Stimulated activated CD8-positive, alpha-beta memory T cell treated with anti-CD3 and anti-CD28 coated beads, Interleukin-7, amount 100 ng/mL, for 4 hours (primary cell): Measurements from ENCODE around the gene POLD4.
A peak's percentile ranks its signal among the peaks of the same experiment; 100 is the strongest.

Source experiments
- DNase-seq, 2 donors: peaks; one replicate each; pipeline ENCODE4 v3.0.0-alpha.2; 2020; ENCODE audit warnings: low read depth in 2 of 2

POLD4 gene

GRCh38 chr11:67317888-67318555 lies 35.3 kb downstream of the POLD4 start:
- DNase-seq = peak in 1 of 2 donors; percentile 19

DNA sequence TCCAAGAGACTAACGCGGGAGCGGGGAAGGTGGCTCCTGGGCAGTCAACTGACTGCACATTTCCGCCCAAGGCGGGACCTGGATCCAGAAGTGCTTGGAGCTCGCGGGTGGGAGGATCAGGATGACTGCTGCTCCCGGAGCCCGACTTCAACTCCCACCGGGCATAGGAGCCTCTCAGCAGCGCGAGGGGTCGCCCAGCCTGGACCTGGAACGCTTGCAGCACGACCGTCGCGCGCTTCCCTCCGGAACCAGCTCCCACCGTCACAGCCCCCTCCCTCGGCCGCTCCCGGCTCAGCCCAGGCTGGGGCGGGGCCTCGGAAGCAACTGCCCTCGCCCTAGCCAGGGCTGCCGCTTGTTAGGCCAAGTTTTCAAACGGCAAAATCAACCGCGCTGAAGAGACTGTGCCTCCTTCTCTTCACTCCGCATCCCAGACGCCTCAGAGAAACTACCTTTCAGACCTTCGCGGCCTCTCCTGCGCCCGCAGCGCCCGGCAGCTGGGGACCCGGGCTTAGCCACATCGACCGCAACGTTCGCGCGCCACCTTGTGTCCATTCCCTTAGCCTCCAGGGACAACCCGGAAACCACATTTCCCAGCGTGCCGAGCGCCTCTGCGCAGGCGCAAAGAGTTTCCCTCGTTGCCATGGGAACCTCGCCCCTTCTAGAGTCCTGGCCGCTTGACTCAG lies 36.0 kb downstream of the POLD4 start:
- DNase-seq = peak; percentile 95 to 98

DNA sequence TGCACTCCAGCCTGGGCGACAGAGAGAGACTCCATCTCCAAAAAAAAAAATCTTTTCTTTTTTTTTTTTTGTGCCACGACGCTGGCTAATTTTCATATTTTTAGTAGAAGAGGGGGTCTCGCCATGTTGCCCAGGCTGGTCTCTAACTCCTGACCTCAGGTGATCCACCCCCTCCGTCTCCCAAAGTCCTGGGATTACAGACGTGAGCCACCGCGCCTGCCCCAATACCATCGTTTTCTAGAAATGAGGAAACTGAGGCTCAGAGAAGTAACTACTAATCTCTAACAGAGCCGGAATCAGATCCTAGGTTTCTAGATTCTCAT lies 36.5 kb downstream of the POLD4 start:
- DNase-seq = no peak

GRCh38 chr11:67315325-67315909 lies 37.9 kb downstream of the POLD4 start:
- DNase-seq = no peak

GRCh38 chr11:67314218-67314617 lies 39.1 kb downstream of the POLD4 start:
- no peak for DNase-seq

DNA sequence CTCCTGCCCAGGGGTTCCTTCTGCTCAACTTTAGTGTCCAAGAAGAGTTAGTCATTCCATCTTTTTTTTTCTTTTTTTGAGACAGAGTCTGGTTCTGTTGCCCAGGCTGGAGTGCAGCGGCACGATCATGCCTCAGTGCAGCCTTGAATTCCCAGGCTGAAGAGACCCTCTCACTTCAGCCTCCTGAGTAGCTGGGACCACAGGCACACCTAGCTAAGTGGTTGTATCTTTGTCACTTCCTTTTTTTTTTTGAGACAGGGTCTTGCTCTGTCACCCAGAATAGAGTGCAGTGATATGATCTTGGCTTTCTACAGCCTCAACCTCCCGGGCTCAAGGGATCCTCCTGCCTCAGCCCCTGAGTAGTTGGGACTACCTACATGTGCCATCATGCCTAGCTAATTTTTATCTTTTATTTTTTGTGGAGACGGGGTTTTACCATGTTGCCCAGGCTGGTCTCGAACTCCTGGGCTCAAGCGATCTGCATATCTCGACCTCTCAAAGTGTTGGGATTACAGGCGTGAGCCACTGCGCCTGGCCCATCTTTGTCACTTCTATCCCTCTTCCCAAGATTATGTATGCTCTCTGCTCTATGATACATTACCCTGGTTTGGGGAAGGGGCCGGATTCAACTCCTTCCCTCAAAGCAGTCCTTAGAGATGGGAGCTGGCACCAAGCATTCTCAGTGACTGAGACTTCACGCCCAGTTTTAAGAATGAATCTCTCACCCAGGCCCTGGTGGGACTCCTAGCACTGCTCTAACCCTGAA lies 40.0 kb downstream of the POLD4 start:
- DNase-seq = no peak

DNA sequence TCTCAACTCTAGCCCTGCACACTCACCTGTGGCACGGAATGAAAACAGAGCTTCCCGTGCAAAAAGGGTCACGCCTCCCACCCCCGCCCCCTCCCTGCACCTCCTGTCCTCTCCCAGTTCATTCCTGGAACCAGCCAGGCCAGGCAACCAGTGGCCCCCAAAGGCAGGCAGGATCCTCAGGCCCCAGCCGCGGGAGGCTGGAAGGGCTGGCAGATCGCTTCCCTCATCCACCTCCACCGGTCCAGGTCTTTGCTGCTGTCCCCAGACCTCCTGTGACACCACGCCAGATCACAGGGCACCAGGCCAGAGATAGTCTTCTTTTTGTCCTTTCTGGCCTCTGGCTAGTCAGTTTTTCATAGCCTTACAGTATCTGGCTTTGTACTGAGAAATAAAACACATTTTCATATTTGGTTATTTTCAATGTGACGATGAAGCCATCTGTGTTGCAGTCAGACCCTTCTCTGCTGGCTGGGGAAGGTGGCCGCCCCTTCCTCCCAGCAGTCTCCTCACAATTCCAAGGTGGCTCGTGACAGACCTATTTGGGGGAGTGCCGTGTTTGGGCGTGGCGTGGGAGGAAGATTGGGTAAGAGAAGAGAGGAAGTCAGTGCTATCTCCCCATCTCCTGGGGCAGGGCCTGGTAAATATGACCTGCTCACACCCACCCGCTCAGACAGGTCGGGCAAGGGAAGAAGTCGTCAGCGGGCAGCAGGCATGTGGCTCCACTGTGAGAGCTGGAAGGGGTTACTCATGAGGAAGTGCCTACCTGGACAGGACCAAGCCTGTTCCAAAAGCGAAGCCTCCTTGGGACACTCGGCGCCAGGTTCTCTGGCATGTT lies 40.9 kb downstream of the POLD4 start:
- peak; percentile 40 to 51 for DNase-seq

GRCh38 chr11:67311556-67312082 lies 41.7 kb downstream of the POLD4 start:
- no peak for DNase-seq

DNA sequence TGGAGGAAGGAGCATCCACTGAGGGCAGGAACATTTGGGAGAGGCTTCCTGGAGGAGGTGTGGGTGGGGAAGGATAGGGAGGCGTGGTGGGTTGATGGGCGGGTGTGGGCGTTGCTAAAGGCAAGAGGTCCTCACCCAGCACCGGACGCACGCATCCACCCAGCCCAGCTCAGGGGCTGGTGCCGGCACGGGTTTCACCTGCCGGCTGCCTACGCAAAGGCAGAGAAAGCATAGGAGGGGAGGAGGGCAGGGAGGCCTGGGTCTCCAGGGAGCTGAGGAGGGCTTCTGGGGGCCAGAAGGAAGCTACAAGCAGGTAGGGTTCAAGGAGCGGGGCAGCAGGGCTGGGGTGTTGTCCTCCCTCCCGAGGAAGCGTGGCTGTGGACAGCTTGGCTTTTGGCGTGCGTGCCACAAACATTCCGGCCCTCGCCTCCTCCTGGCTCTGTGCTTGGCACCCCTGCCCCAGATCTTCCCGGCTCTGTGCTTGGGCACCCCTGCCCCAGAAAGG lies 42.2 kb downstream of the POLD4 start:
- DNase-seq = no peak

- no peak for DNase-seq
Measured at GRCh38 chr11:67310246-67311050, 42.9 kb downstream of the POLD4 start.

DNA sequence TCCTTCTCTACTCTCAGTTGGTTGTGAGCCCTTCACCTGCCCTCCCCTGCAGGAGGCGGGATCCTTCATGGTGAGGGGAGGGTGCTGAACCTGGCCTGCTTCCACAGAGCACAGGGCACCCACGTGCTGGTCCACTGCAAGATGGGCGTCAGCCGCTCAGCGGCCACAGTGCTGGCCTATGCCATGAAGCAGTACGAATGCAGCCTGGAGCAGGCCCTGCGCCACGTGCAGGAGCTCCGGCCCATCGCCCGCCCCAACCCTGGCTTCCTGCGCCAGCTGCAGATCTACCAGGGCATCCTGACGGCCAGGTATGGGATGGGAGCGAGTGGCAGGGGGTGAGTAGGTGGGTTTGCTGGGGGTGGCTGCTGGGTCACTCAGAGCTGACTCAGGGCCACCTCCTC lies 43.7 kb downstream of the POLD4 start:
- no peak for DNase-seq

DNA sequence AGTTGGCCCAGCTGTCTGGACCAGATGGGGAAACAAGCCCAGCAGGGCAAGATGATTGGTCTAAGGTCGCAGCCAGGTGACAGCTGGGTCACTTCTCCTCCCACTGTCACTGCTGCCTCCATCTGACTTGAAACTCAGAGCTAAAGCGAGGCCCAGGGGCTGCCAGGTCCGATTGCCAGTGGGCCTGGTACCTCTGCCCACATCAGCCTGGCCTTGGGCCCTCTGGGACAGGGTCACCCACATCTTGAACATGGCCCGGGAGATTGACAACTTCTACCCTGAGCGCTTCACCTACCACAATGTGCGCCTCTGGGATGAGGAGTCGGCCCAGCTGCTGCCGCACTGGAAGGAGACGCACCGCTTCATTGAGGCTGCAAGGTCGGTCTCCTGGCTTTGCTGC lies 44.2 kb downstream of the POLD4 start:
- DNase-seq = no peak

DNA sequence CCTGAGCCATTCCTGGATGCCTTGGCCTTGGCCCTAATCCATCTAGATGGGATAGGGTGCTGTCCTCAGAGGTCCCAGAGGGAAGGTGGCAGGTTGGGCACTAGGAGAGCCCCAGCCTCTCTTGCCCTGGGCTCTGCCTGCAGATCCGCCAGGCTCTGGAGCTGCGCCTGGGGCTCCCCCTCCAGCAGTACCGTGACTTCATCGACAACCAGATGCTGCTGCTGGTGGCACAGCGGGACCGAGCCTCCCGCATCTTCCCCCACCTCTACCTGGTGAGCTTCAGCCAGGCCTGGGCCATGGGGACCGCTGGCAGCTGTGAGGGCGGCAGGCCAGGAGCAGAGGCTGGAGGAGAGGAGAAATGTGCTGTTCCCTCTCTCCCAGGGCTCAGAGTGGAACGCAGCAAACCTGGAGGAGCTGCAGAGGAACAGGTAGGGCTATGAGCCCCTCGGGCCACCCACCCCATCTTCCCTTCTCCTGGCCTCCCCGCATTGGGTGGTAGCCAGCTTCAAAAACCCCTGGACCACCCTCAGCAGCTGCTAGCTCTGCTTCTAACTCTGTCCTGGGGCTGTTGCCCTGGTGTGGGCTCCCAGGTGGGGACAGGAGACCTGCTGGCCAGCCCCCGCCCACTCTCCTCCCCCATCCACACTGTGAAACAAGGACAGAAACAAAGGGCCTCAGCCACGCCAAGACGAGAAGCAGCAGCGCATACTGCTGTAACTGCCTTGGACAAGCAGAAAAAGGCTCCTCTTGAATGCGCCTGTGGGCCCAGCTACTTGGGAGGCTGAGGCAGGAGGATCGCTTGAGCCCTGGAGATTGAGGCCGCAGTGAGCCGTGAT lies 45.1 kb downstream of the POLD4 start:
- no peak for DNase-seq

DNA sequence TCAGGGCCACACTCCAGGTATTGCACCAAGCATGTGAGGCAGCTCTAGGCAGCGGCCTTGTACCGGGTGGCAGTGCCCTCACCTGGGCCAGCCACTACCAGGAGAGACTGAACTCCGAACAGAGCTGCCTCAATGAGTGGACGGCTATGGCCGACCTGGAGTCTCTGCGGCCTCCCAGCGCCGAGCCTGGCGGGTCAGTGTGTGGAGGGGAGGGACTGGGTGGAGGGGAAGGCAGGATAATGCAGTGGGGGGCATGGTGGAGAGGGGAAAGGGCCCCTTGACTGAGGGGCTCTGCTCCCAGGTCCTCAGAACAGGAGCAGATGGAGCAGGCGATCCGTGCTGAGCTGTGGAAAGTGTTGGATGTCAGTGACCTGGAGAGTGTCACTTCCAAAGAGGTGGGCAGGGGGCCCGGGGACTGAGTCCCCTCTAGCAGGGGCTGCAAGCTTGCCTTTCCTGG lies 45.8 kb downstream of the POLD4 start:
- DNase-seq = no peak

GRCh38 chr11:67306769-67307544 lies 46.4 kb downstream of the POLD4 start:
- DNase-seq = no peak

GRCh38 chr11:67304511-67305113 lies 48.7 kb downstream of the POLD4 start:
- no peak for DNase-seq

DNA sequence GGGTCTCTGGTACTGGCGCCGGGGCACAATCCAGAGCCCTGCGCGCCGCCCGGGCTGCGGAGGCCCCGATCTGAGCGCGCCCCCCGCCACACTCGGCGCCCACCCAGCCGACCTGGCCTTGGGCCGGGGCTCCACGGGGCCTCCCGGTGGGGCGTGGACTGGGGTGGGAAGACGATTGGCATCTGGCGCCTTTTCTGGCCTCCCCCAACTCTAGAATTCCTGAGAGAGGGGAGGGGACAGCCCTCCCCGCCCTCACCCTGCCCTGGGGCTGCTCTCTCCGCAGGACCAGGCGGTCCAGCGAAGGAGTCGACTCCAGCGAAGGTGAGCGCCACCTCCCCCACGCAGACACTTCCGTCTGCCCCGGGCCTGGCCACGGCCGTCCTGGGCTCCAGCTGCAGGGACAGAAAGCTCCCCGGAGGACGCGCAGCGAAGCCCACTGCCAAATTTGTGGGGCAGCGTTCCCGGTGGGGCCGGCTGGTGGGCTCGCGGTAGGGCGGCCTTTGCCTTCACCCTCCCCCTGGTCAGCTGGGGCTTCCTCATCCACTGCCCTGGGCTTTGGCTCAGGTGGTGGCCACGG lies 49.4 kb downstream of the POLD4 start:
- no peak for DNase-seq
